Measurements from ENCODE around the gene MICA.
"Not testable (repeated sequence)": the region's sequence is repeated elsewhere in the genome, so short reads cannot be mapped to it uniquely, and the experiment has no call there.

Gene MICA

DNA sequence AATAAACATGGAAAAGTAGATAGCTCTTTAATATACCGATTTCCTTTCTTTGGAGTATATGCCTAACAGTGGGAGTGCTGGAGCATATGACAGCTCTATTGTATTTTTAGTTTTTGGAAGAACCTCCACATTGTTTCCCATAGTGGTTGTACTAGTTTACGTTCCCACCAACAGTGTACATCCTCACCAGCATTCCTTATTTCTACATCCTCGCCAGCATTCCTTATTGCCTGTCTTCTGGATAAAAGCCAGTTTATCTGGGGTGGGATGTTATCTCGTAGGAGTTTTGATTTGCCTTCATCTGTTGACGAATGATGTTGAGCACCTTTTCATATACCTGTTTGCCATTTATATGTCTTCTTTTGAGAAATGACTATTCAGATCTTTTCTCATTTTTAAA is 2.6 kb downstream of the MICA start:
- H3K27ac ChIP-seq, result no peak overlapping the region
- DNase-seq (ENCODE audit: low read depth, low spot score), result no peak

DNA sequence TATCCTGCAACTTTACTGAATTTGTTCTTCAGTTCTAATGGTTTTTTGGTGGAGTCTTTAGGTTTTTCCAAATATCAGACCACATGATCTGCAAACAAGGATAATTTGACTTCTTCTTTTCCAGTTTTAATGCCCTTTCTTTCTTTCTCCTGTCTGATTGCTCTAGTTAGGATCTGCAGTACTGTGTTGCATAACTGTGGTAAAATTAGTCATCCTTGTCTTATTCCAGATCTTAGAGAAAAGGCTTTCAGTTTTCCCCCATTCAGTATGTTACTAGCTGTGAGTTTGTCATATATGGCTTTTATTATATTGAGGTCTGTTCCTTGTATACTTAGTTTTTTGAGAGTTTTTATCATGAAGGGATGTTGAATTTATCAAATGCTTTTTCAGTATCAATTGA is 4.3 kb downstream of the MICA start:
- peak overlapping the region; percentile 14 for H3K27ac ChIP-seq
- DNase-seq (ENCODE audit: low read depth, low spot score), result no peak

DNA sequence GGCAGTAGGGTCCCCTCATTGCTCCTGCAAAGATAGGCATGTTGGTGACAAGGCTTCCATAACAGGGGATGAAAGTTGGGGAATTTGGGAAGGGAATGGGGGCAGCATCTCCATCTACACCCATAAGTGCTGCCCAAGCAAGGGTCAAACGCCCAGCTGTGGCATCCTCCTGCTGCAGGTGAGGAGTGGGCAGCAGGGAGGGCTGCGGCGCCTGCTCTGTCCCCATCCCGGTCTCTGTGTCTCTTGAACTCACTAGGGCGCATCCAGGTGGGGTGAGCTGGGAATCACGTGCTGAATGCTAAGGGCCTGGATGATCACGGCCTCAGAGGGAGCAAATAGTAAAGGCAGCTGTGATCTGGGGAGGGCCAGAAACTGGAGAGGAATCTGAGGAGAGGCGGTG is 9.1 kb downstream of the MICA start:
- H3K27ac ChIP-seq, result no peak overlapping the region

DNA sequence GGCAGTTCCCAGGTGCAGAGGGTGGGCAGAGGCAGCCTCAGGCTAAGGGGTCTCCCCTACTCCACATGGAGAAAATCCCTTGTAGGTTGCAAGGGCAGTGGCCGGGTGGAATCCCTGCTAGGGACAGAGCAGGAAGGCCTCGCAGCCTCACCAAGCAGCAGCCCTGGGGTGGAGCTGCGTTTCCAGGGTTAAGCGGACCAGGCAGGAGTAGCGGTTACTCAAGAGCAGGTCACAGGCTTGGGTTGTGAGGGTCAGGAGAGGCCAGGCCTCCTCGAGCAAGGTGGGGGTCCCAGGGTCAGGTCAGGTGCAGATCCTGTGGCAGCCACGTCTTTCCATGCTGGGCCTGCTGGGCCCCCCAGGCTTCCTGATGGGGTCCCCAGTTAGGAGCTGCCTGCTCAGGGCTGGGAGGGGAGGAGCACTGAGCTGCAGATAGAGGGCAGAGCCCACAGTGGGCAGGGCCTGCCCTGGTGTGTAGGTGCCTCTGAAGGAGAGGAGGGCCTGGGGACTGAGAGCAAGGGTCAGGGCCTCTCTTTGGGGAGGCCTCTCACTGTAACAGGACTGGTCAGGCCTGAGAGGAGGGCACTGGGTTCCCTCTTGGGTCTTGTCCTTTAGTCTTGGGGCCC is 10.9 kb downstream of the MICA start:
- not testable (repeated sequence) for H3K27ac ChIP-seq; DNase-seq (ENCODE audit: low read depth, low spot score)

More for the DNA sequence above, 9.1 kb downstream of the MICA start:
- DNase-seq (ENCODE audit: low read depth, low spot score), result no peak

DNA sequence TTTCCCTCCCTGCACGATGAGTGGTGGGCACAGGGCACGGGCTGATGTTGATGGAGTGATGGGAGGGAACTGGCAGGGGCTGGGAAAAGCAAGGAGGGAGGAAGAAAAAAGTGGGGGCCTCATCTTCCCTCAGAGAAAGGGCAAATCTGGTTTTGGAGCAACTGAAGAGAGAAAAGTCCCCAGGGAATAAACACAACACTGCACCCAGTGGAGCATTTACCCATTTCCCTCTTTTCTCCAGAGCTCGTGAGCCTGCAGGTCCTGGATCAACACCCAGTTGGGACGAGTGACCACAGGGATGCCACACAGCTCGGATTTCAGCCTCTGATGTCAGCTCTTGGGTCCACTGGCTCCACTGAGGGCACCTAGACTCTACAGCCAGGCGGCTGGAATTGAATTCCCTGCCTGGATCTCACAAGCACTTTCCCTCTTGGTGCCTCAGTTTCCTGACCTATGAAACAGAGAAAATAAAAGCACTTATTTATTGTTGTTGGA is 11.4 kb downstream of the MICA start:
- no peak overlapping the region for H3K27ac ChIP-seq
- no peak for DNase-seq (ENCODE audit: low read depth, low spot score)

DNA sequence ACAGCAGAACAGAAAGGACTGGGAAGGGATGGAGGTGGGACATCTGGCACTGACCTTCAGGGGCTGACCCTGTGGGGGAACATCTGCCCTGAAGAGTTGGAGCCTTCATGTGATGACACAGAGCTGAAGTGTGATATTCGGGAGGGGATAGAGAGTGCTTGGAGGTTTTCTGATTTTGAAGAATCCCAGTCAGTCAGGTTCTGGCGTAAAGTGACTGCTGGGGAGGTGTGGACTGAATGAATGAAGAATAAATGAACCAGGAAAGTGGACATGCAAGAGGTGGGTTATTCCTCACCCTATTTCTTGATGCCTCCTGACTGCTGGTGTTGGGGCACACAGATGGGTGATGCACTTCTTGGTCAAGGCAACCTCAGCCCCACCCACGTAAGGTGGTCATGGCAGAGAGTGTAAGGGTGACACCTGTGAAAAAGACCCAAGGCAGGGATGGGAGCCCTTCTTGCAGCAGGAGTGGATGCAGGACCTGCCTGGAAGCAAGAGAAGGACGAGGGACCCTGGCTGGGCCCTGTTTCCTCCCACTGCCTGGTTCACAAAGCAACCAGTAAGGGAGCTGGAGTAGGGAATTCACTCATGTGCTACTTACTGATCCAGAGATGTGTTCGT is 13.1 kb downstream of the MICA start:
- no peak overlapping the region for H3K27ac ChIP-seq
- DNase-seq (ENCODE audit: low read depth, low spot score), result no peak

DNA sequence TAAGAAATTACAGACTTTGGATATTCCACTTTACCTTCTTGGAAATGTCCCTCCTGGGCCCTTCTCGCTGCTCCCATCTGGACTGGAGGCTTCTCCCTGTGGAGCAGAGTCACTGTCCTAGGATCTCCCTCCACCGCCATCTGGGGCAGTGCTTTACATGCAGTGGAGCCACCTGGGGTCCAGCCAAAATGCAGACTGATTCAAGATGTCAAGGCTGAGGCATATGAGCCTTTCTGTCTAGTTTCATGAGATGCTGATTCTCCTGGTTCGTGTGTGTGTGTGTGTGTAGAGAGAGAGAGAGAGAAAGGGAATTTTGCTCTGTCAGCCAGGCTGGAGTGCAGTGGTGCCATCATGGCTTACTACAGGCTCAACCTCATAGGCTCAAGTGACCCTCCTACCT is 14.9 kb downstream of the MICA start:
- H3K27ac ChIP-seq, result no peak overlapping the region
- no peak for DNase-seq (ENCODE audit: low read depth, low spot score)

DNA sequence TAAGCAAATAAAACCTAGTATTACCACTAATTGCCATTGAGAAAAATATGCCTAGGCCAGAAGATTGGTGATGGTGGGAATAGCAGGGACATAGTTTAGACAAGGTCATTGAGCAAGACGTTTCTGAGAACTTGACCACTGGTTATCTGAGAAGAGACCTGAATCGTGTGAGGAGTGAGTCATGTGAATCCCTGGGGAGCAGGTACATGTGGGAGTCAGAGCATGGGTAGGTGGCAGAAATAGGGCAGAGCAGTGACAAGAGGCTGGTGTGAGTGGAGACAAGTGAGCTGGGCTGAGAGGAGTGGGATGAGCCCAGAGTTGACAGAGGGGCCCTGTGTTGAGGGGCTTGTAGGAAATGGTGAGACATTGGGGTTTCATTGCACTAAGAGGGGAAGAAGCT is 16.4 kb downstream of the MICA start:
- H3K27ac ChIP-seq, result no peak overlapping the region
- no peak for DNase-seq (ENCODE audit: low read depth, low spot score)

DNA sequence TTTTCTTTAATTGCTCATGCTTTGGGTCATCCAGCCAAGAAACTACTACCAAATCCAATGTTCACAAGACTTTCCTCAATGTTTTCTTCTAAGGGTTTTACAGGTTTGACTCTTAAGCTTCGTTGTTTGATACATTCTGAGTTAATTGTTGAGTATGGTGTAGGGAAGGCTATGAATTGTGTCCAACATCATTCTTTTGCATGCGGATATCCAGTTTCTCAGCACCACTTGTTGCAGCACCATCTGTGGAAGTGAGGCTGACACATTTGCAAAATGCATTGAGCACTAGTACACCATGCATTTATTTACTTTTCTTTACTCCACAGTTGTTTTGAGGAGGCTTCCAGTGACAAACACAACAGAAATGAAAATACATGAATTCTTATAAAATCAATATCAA is 17.2 kb downstream of the MICA start:
- no peak for DNase-seq (ENCODE audit: low read depth, low spot score)
- H3K27ac ChIP-seq, result no peak overlapping the region

DNA sequence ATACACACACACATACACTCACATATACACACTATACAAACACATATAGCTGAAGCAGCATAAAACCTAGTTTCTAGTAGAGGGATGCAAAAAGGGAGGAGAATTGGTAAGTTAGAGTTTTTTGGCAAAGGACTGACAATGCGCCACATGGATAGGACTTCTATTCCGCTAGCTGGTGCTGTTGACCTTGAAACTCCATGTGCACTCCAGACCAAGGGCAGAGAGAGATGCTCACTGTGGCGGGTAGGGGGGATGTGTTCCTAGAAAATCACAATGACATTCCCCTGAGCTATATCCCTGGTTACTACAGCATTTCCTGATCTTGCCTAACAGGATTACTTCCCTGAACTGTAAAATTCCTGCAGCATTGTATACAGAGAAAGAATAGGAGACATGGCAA is 19.2 kb downstream of the MICA start:
- DNase-seq (ENCODE audit: low read depth, low spot score), result no peak
- no peak overlapping the region for H3K27ac ChIP-seq

DNA sequence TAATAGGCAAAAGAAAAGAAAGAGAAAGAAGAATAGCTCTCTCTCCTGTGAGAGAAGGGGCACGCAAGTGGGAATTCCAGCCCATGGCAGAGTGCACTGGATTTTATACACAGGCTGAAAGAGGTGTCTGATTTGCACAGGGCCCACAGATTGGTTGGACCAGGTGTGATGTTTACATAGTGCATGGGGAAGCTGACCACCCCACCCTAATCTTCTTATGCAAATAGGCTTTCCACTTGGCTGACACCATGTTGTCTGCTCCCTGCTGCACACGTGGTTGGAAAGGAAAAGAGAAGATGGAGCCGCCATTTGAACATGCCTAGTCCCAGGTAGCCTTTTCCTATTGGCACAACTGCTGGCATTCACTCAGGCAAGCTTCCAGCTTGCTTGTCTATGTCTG is 20.2 kb downstream of the MICA start:
- H3K27ac ChIP-seq, result no peak overlapping the region
- no peak for DNase-seq (ENCODE audit: low read depth, low spot score)

DNA sequence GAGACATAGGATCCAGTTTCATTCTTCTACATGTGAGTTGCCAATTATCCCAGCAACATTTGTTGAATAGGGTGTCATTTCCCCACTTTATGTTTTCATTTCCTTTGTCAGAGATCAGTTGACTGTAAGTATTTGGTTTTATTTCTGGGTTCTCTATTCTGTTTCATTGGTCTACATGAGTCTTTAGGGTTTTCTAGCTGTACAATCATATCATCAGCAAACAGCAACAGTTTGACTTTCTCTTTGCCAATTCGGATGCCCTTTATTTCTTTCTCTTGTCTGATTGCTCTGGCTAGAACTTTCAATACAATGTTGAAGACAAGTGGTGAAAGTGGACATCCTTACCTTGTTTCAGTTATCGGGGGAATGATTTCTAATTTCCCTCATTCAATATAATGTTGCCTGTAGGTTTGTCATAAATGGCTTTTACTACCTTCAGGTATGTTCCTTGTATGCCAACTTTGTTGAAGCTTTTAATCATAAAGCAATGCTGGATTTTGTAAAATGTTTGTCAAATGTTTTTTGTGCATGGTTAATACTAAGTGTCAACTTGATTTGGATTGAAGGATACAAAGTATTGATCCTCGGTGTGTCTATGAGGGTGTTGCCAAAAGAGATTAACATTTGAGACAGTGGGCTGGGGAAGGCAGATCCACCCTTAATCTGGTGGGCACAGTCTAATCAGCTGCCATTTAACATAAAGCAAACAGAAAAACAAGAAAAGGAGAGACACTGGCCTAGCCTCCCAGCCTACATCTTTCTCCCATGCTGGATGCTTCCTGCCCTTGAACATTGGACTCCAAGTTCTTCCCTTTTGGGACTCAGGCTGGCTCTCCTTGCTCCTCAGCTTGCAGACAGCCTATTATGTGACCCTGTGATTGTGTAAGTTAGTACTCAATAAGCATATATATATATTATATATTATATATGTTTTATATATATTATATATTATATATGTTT is 23.3 kb downstream of the MICA start:
- no peak overlapping the region for H3K27ac ChIP-seq
- DNase-seq (ENCODE audit: low read depth, low spot score), result no peak

DNA sequence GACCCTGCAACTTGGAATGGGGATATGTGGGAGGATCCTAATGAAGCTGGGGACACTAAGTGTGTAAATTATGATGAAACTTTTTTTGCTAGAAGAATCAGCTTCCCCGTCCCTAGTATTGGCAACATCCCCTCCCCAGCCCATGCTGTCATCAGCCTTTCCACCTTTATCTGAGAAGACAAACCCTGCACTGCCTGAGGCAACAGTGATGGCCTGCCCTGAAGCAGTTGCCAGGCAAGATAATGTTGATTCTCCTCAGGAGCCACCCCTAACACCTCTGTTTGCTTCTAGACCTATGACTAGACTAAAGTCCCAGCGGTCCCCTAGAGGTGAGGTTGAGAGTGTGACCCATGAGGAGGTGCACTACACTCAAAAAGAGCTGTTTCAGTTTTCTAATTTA is 27.1 kb downstream of the MICA start:
- DNase-seq (ENCODE audit: low read depth, low spot score), result no peak
- H3K27ac ChIP-seq, result no peak overlapping the region

DNA sequence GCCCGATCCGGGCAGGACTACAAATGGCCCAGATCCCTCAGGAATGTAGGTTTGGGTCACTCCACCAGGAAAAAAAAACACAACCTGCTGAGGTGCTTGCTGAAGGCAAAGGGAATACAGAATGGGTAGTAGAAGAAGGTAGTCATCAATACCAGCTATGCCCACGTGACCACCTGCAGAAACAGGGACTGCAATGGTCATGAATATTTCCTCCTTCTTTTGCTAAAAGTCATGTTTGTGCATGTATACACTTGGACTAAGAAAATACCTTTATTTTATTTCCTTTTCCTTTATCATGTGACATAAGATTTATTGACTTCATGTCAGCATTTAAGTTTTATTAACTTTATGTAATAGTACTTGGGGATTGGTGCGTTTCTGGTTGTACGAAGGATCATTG is 31.7 kb downstream of the MICA start:
- DNase-seq (ENCODE audit: low read depth, low spot score), result peak; percentile 12
- not testable (repeated sequence) for H3K27ac ChIP-seq

DNA sequence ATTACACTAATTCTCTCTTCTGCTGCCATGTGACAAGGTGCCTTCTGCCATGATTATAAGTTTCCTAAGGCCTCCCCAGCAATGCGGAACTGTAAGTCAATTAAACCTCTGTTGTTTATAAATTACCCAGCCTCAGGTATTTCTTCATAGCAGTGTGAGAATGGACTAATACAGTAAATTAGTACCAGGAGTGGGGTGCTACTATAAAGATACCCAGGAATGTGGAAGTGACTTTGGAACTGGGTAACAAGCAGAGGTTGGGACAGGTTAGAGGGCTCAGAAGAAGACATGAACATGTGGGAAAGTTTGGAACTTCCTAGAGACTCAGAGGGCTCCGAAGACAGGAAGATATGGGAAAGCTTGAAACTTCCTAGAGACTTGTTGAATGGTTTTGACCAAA is 34.8 kb downstream of the MICA start:
- H3K27ac ChIP-seq, result no peak overlapping the region
- DNase-seq (ENCODE audit: low read depth, low spot score), result no peak

DNA sequence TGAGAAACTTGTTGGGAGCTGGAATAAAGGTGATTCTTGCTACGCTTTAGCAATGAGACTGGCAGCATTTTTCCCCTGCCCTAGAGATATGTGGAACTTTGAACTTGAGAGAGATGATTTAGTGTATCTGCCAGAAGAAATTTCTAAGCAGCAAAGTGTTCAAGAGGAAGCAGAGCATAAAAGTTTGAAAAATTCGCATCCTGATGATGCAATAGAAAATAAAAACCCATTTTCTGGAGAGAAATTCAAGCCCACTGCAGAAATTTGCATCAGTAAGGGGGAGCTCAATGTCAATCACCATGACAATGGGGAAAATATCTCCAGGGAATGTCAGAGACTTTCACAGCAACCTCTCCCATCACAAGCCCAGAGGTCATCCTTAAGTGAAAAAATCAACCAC is 35.3 kb downstream of the MICA start:
- no peak overlapping the region for H3K27ac ChIP-seq

DNA sequence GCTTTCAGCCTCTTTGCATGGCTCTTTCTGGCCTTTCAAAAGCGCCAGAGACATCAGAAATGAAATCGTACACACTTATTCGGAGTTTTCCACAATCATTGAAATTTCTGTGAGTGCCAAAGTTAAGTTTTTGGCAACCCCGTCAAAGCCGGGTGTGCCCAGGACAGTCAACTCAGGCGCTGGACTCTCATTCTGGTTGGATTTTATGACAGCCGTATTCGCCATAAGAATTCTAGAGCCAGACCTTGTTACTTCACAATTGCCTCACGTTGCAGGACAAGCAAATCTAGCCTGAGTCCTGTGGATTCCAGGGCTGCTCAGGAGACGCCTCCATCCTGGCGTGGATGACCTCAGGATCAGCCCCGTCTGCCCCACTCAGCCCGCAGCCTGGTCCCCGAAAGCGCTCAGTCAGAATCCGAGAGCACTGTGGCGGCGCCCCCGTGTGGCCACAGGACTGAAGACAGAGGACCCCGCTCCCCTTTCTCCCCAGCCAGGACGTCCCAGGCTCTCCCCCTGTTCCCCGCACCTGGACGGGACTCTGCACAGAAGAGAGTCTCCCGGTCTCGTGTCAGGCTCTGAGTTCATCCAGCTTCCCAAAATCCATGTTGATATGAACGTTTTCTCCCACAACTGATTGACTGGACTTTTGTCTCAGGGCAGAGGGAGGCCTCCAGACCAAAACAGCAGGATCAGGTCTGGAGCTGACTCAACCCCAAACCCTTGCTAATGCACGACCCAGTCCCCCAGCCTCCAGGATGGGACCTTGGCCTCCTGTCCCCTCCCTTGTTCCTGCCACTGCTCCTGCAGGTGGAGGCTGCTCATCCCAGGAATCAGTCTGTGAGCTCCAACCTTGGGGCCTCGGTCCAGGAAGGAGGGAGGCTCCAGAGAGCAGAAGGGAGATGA is 38.2 kb downstream of the MICA start:
- no peak overlapping the region for H3K27ac ChIP-seq
- no peak for DNase-seq (ENCODE audit: low read depth, low spot score)

More for the DNA sequence above, 35.3 kb downstream of the MICA start:
- DNase-seq (ENCODE audit: low read depth, low spot score), result no peak

DNA sequence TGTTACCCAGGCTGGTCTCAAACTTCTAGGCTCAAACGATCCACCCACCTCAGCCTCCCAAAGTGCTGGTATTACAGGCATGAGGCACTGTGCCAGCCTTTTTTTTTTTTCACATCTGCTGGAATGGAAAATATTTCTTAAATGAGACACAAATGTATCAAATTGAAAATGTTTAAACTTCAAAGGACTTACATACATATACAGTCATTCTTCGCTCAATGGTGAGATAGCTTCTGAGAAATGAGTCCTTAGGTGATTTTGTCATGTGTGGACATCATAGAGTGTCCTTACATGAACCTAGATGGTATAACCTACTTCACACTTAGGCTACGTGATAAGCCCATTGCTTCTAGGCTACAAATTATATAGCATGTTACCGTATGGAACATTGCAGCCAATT is 43.1 kb downstream of the MICA start:
- DNase-seq (ENCODE audit: low read depth, low spot score), result no peak
- H3K27ac ChIP-seq, result no peak overlapping the region

DNA sequence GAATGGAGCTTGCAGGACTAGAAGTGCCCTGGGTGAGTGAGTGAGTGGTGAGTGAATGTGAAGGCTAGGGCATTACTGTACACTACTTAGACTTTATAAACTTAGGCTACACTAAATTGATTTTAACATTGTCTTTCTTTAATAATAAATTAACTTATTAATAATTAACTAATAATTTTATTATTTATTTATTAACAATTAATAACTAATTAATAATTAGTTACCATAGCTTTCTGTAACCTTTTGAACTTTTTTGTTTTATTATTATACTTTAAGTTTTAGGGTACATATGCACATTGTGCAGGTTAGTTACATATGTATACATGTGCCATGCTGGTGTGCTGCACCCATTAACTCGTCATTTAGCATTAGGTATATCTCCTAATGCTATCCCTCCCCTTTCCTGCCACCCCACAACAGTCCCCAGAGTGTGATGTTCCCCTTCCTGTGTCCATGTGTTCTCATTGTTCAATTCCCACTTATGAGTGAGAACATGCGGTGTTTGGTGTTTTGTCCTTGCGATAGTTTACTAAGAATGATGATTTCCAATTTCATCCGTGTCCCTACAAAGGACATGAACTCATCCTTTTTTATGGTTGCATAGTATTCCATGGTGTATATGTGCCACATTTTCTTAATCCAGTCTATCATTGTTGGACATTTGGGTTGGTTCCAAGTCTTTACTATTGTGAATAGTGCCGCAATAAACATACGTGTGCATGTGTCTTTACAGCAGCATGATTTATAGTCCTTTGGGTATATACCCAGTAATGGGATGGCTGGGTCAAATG is 43.8 kb downstream of the MICA start:
- DNase-seq (ENCODE audit: low read depth, low spot score); H3K27ac ChIP-seq: not testable (repeated sequence)
